ENCODE measurements around the gene PNPLA5.

DNA sequence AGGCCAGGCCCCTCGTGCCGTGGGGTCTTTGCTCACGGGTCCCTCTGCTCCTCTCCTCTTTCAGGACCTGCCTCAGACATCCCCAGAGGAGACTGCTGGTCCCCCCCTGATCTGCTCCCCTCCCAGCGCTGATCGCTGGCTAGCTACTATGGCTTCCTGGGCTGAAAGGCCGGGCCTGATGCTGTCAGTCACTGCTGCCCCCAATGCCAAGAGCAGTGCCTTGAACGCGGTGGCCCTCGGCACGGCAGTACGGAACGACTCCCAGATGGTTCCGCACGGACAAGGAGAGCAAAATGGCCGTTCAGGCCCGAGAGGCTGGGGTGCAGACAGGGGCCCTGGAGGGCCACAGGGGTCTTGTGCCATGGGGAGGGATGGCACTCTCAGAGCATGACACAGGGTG, 51.0 kb downstream of the PNPLA5 start:
- TF ChIP-seq, protein P1, sequence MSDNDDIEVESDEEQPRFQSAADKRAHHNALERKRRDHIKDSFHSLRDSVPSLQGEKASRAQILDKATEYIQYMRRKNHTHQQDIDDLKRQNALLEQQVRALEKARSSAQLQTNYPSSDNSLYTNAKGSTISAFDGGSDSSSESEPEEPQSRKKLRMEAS (IDR thresholded peaks at IDR 0.05) = no peak
- TF ChIP-seq, protein P2, sequence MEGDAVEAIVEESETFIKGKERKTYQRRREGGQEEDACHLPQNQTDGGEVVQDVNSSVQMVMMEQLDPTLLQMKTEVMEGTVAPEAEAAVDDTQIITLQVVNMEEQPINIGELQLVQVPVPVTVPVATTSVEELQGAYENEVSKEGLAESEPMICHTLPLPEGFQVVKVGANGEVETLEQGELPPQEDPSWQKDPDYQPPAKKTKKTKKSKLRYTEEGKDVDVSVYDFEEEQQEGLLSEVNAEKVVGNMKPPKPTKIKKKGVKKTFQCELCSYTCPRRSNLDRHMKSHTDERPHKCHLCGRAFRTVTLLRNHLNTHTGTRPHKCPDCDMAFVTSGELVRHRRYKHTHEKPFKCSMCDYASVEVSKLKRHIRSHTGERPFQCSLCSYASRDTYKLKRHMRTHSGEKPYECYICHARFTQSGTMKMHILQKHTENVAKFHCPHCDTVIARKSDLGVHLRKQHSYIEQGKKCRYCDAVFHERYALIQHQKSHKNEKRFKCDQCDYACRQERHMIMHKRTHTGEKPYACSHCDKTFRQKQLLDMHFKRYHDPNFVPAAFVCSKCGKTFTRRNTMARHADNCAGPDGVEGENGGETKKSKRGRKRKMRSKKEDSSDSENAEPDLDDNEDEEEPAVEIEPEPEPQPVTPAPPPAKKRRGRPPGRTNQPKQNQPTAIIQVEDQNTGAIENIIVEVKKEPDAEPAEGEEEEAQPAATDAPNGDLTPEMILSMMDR (IDR thresholded peaks at IDR 0.05; ENCODE audit: low read depth, low read length, missing input control) = no peak
- TF ChIP-seq TAF1 (conservative IDR thresholded peaks at IDR 0.05) = no peak

All from liver (tissue), 3 donors.